Smooth muscle cell (in vitro differentiated cells): ENCODE data around the gene IKZF1. TPM values are rescaled to one million over a fixed set of nuclear protein-coding genes. Genes with fewer than 3 reads are reported as not detected.

Experiments used
- DNase-seq: peaks from one replicate; lab custom pipeline; 2025; ENCODE audit not compliant: unreplicated experiment; lab: John Stamatoyannopoulos, UW
- H2AFZ ChIP-seq: fragments of 200-600 bp; sonication (generic); 2 replicates; pipeline ENCODE4 v1.6.0; 2016; ENCODE audit warnings: antibody characterized with exemption, low read depth, mild to moderate bottlenecking
- H3F3A ChIP-seq: fragments of 200-600 bp; sonication (generic); 2 replicates; pipeline ENCODE4 v1.6.0; 2017; ENCODE audit warnings: antibody characterized with exemption, low read depth
- H3K27ac ChIP-seq: fragments of 200-600 bp; sonication (generic); 2 replicates; pipeline ENCODE4 v1.5.1; 2016; ENCODE audit warnings: low read depth, mild to moderate bottlenecking
- H3K27me3 ChIP-seq: fragments of 200-600 bp; sonication (generic); 2 replicates; pipeline ENCODE4 v1.6.1; 2016; ENCODE audit warnings: low read depth, mild to moderate bottlenecking
- H3K36me3 ChIP-seq: fragments of 200-600 bp; sonication (generic); 2 replicates; pipeline ENCODE4 v1.5.1; 2016; ENCODE audit warnings: low read depth
- H3K4me1 ChIP-seq: fragments of 200-600 bp; sonication (generic); 2 replicates; pipeline ENCODE4 v1.5.1; 2016; ENCODE audit warnings: low read depth
- H3K4me2 ChIP-seq: fragments of 200-600 bp; sonication (generic); 2 replicates; pipeline ENCODE4 v1.6.0; 2016; ENCODE audit warnings: mild to moderate bottlenecking
- H3K4me3 ChIP-seq: fragments of 200-600 bp; sonication (generic); 2 replicates; pipeline ENCODE4 v1.5.1; 2016; ENCODE audit warnings: mild to moderate bottlenecking
- H3K79me2 ChIP-seq: fragments of 200-600 bp; sonication (generic); 2 replicates; pipeline ENCODE4 v1.6.0; 2016; ENCODE audit warnings: low read depth, mild to moderate bottlenecking
- H3K9ac ChIP-seq: fragments of 200-600 bp; sonication (generic); 2 replicates; pipeline ENCODE4 v1.6.0; 2016; ENCODE audit warnings: low read depth
- H3K9me3 ChIP-seq: fragments of 200-600 bp; sonication (generic); replicated peaks from 2 replicates; pipeline ENCODE4 v1.5.1; 2016; ENCODE audit warnings: low read depth
- H4K20me1 ChIP-seq: fragments of 200-600 bp; sonication (generic); 2 replicates; pipeline ENCODE4 v1.6.0; 2016; ENCODE audit warnings: low read depth
- CTCF ChIP-seq: fragments of 200-600 bp; sonication (generic); IDR thresholded peaks from 2 replicates; pipeline ENCODE4 v1.5.1; 2017; ENCODE audit warnings: borderline replicate concordance, mild to moderate bottlenecking, antibody characterized with exemption; ENCODE audit not compliant: insufficient read depth, poor library complexity, severe bottlenecking
- WGBS: methylation state at CpG from one replicate; pipeline ENCODE4 v1.1.7; 2016; ENCODE audit warnings: low lambda C conversion rate; 5-methylcytosine and 5-hydroxymethylcytosine counted together
- polyA plus RNA-seq: library from polyadenylated mRNA; unstranded; fragments of >200 nt; fragmentation: Nextera tagmentation; extraction: Ambion mirVana; gene quantifications from 2 replicates; pipeline ENCODE4 v1.2.1, GENCODE V29; 2016
- total RNA-seq: library from RNA; depleted of rRNA; stranded (reverse); fragments of >200 nt; gene quantifications from 2 replicates; pipeline ENCODE4 v1.2.3, GENCODE V29; 2014

The IKZF1 gene
- total and polyA plus RNA-seq, 2 experiments from 2014 or later, result not detected

GRCh38 chr7:50270531-50271018 is 33.9 kb upstream of the IKZF1 start:
- H3K36me3 ChIP-seq, result no peaks in the 10 kb centered on the region
- no peaks in the 10 kb centered on the region for H3K4me1 ChIP-seq
- H2AFZ ChIP-seq, result no peak overlapping the region
- H3K9me3 ChIP-seq, result no peaks in the 10 kb centered on the region
- no peak for TF ChIP-seq CTCF
- H3K27ac ChIP-seq, result no peak overlapping the region
- no peak overlapping the region for H3K4me2 ChIP-seq
- H3F3A ChIP-seq, result no peaks in the 10 kb centered on the region
- no peak for DNase-seq
- no peaks in the 10 kb centered on the region for H4K20me1 ChIP-seq
- H3K27me3 ChIP-seq, result peaks cover 16% of the 10 kb centered on the region
- WGBS, result 90% methylated on average over 5 of the region's 5 CpGs
- no peak overlapping the region for H3K4me3 ChIP-seq
- no peak overlapping the region for H3K9ac ChIP-seq
- no peaks in the 10 kb centered on the region for H3K79me2 ChIP-seq

- 77% methylated on average over 3 of the region's 3 CpGs for WGBS
- no peak for DNase-seq
- Histone ChIP-seq H3K4me1 (no peaks in the 10 kb centered on the region), H2AFZ (no peak overlapping the region), H3F3A (no peaks in the 10 kb centered on the region), H3K27ac (no peak overlapping the region), H3K79me2 (no peaks in the 10 kb centered on the region), H3K9ac (no peak overlapping the region), H4K20me1 (no peaks in the 10 kb centered on the region), H3K4me2 (no peak overlapping the region), H3K4me3 (no peak overlapping the region), H3K27me3 (peaks cover 16% of the 10 kb centered on the region), H3K9me3 (no peaks in the 10 kb centered on the region), H3K36me3 (no peaks in the 10 kb centered on the region)
- no peak for TF ChIP-seq CTCF
Observed at GRCh38 chr7:50272808-50273207, 31.7 kb upstream of the IKZF1 start.

GRCh38 chr7:50273301-50273700 is 31.2 kb upstream of the IKZF1 start:
- H3K9me3 ChIP-seq, result no peaks in the 10 kb centered on the region
- no peak overlapping the region for H3K27ac ChIP-seq
- no peak for DNase-seq
- H2AFZ ChIP-seq, result no peak overlapping the region
- H3K79me2 ChIP-seq, result no peaks in the 10 kb centered on the region
- peaks cover 16% of the 10 kb centered on the region for H3K27me3 ChIP-seq
- H3K4me3 ChIP-seq, result no peak overlapping the region
- no peaks in the 10 kb centered on the region for H3K36me3 ChIP-seq
- no peaks in the 10 kb centered on the region for H3F3A ChIP-seq
- WGBS, result 83% methylated on average over 1 of the region's 1 CpG
- no peaks in the 10 kb centered on the region for H4K20me1 ChIP-seq
- no peaks in the 10 kb centered on the region for H3K4me1 ChIP-seq
- no peak for TF ChIP-seq CTCF
- H3K9ac ChIP-seq, result no peak overlapping the region
- H3K4me2 ChIP-seq, result no peak overlapping the region

- Histone ChIP-seq H3K79me2 (no peaks in the 10 kb centered on the region), H3K9ac (no peak overlapping the region), H3K4me3 (no peak overlapping the region), H3K4me2 (no peak overlapping the region), H3K9me3 (no peaks in the 10 kb centered on the region), H3K4me1 (no peaks in the 10 kb centered on the region), H3K36me3 (no peaks in the 10 kb centered on the region), H3K27ac (no peak overlapping the region), H4K20me1 (no peaks in the 10 kb centered on the region), H3K27me3 (peaks cover 16% of the 10 kb centered on the region), H3F3A (no peaks in the 10 kb centered on the region), H2AFZ (no peak overlapping the region)
- WGBS, result 94% methylated on average over 1 of the region's 1 CpG
- TF ChIP-seq CTCF, result no peak
- DNase-seq, result no peak
Observed at GRCh38 chr7:50273870-50274269, 30.6 kb upstream of the IKZF1 start.
